Lower leg skin (tissue), 3 donors: ENCODE data around the gene RUFY1.

Experiments
- CTCF ChIP-seq, 3 donors: fragments of 450-650 bp; IDR thresholded peaks; one replicate each; pipeline ENCODE4 v1.5.1; 2016; ENCODE audit warnings: antibody characterized with exemption in 3 of 3, mild to moderate bottlenecking in 3 of 3, moderate library complexity in 2 of 3
- POLR2A ChIP-seq, 2 donors: fragments of 450-650 bp; IDR thresholded peaks; one replicate each; pipeline ENCODE4 v1.6.1; 2016 to 2017; ENCODE audit warnings: antibody characterized with exemption in 2 of 2, mild to moderate bottlenecking in 1 of 2, moderate library complexity in 1 of 2

GRCh38 chr5:179536676-179537075 lies 13.7 kb upstream of the RUFY1 start:
- TF ChIP-seq CTCF (IDR thresholded peaks at IDR 0.05) (no peak), POLR2A (IDR thresholded peaks at IDR 0.05) (no peak)
